Left lung (tissue), 10 donors: Measurements from ENCODE around the gene MRPL40. TPM values are rescaled to one million over a fixed set of nuclear protein-coding genes. Genes with fewer than 3 reads are reported as not detected.

ENCODE experiments used
- ATAC-seq: fragments of 200-7000 bp; cut with Tn5 transposase; one replicate; pipeline ENCODE4 v1.9.1; 2020; ENCODE audit warnings: moderate library complexity
- DNase-seq, 4 donors: peaks; one replicate each; pipeline ENCODE4 v3.0.0-alpha.2; 2013 to 2020
- H3K27ac ChIP-seq, 2 donors: fragments of 200-600 bp; sonication (generic) in 1 of 2; one replicate each; pipeline versions ENCODE4 v1.5.0 to v1.8.0; 2020 to 2021
- H3K27me3 ChIP-seq, 2 donors: fragments of 200-600 bp; sonication (generic) in 1 of 2; one replicate each; pipeline versions ENCODE4 v1.5.0 to v1.8.0; 2020 to 2021
- H3K36me3 ChIP-seq, 2 donors: fragments of 200-600 bp; sonication (generic) in 1 of 2; one replicate each; pipeline versions ENCODE4 v1.5.0 to v1.8.0; 2020 to 2021
- H3K4me1 ChIP-seq, 2 donors: fragments of 200-600 bp; one replicate each; pipeline ENCODE4 v1.8.0; 2021
- H3K4me3 ChIP-seq, 2 donors: fragments of 200-600 bp; sonication (generic) in 1 of 2; one replicate each; pipeline versions ENCODE4 v1.5.0 to v1.8.0; 2020 to 2021; ENCODE audit warnings: mild to moderate bottlenecking in 1 of 2
- H3K9me3 ChIP-seq, 2 donors: fragments of 200-600 bp; sonication (generic) in 1 of 2; one replicate each; pipeline versions ENCODE4 v1.5.0 to v1.8.0; 2020 to 2021
- CTCF ChIP-seq, 2 donors: fragments of 200-600 bp; sonication (generic) in 1 of 2; IDR thresholded peaks; one replicate each; pipeline versions ENCODE4 v1.5.0 to v1.8.0; 2021; ENCODE audit warnings: antibody characterized with exemption in 2 of 2
- intact Hi-C, 2 donors: fragments of 100-400 bp; cut with DNase I; formaldehyde crosslinking; loops; one replicate each; pipeline versions ENCODE4 v1.11.2 to v1.14.2; 2022
- polyA plus RNA-seq, 6 donors: library from polyadenylated mRNA; unstranded; fragments of 120-200 nt; gene quantifications; one replicate each; pipeline ENCODE4 v1.2.1, GENCODE V29; 2013; ENCODE audit not compliant: insufficient read length in 6 of 6
- total RNA-seq, 2 donors: library from RNA; stranded (reverse); fragmentation: NEBNext Ultra II Directional; extraction: Animal tissue kit (Norgen Biotek cat#: 25700); gene quantifications; one replicate each; pipeline ENCODE4 v1.2.1, GENCODE V29; 2021
- donor health status: DM: no; HTN: yes; CAD: no.
- donor health status: DM: no; HTN: no; CAD: no.

The MRPL40 gene
- total and polyA plus RNA-seq, 8 donors = 21.9 to 42.6 (median 38.5) TPM

- H3K36me3 ChIP-seq = peaks cover 5 to 96% of the 10 kb centered on the region in 2 donors
- no peaks in the 10 kb centered on the region for H3K27me3 ChIP-seq
- DNase-seq (no peak), ATAC-seq (no peak)
- no peak overlapping the region for H3K27ac ChIP-seq
- intact Hi-C loops = no loop called here
- no peaks in the 10 kb centered on the region for H3K9me3 ChIP-seq
- no peak overlapping the region for H3K4me3 ChIP-seq
- no peaks in the 10 kb centered on the region for H3K4me1 ChIP-seq
- TF ChIP-seq CTCF (IDR thresholded peaks at IDR 0.05) = no peak
Observed at GRCh38 chr22:19396561-19396933, 35.8 kb upstream of the MRPL40 start.

GRCh38 chr22:19396934-19397733 is 35.2 kb upstream of the MRPL40 start:
- Histone ChIP-seq H3K36me3 (peaks cover 5 to 95% of the 10 kb centered on the region in 2 donors), H3K9me3 (no peaks in the 10 kb centered on the region), H3K27me3 (no peaks in the 10 kb centered on the region), H3K4me1 (no peaks in the 10 kb centered on the region), H3K27ac (no peak overlapping the region), H3K4me3 (no peak overlapping the region)
- no peak for TF ChIP-seq CTCF (IDR thresholded peaks at IDR 0.05)
- intact Hi-C loops = no loop called here
- ATAC-seq (no peak), DNase-seq (no peak)

GRCh38 chr22:19397734-19398104 is 34.6 kb upstream of the MRPL40 start:
- H3K27ac ChIP-seq = no peak overlapping the region
- H3K9me3 ChIP-seq = no peaks in the 10 kb centered on the region
- intact Hi-C loops = no loop called here
- no peaks in the 10 kb centered on the region for H3K4me1 ChIP-seq
- H3K4me3 ChIP-seq = no peak overlapping the region
- no peaks in the 10 kb centered on the region for H3K27me3 ChIP-seq
- DNase-seq (no peak), ATAC-seq (no peak)
- TF ChIP-seq CTCF (IDR thresholded peaks at IDR 0.05) = no peak
- peaks cover 5 to 90% of the 10 kb centered on the region in 2 donors for H3K36me3 ChIP-seq

GRCh38 chr22:19398206-19398605 is 34.1 kb upstream of the MRPL40 start:
- ATAC-seq (no peak), DNase-seq (no peak)
- H3K4me3 ChIP-seq = no peak overlapping the region
- no peak for TF ChIP-seq CTCF (IDR thresholded peaks at IDR 0.05)
- H3K27me3 ChIP-seq = no peaks in the 10 kb centered on the region
- H3K27ac ChIP-seq = no peak overlapping the region
- H3K9me3 ChIP-seq = no peaks in the 10 kb centered on the region
- no peaks in the 10 kb centered on the region for H3K4me1 ChIP-seq
- H3K36me3 ChIP-seq = peaks cover 5 to 86% of the 10 kb centered on the region in 2 donors
- intact Hi-C loops = no loop called here

- no peaks in the 10 kb centered on the region for H3K4me1 ChIP-seq
- TF ChIP-seq CTCF (IDR thresholded peaks at IDR 0.05) = no peak
- H3K9me3 ChIP-seq = no peaks in the 10 kb centered on the region
- ATAC-seq (no peak), DNase-seq (no peak)
- H3K36me3 ChIP-seq = peaks cover 5 to 81% of the 10 kb centered on the region in 2 donors
- H3K27me3 ChIP-seq = no peaks in the 10 kb centered on the region
- H3K4me3 ChIP-seq = no peak overlapping the region
- H3K27ac ChIP-seq = no peak overlapping the region
- intact Hi-C loops = no loop called here
Observed at GRCh38 chr22:19398652-19399051, 33.7 kb upstream of the MRPL40 start.
